GM12878 (cell line): ENCODE results near the gene NPW. TPM values are rescaled to one million over a fixed set of nuclear protein-coding genes. Genes with fewer than 3 reads are reported as not detected.

Experiments used
- ATF3 ChIP-seq: IDR thresholded peaks from 2 replicates; pipeline ENCODE4 v1.6.1; 2011; ENCODE audit warnings: low read depth, mild to moderate bottlenecking, low read length, moderate library complexity, borderline replicate concordance; ENCODE audit errors: extremely low read depth
- ESRRA ChIP-seq: IDR thresholded peaks from 2 replicates; pipeline ENCODE4 v1.6.1; 2012; ENCODE audit warnings: mild to moderate bottlenecking, low read length, improper control_type of control experiment
- EZH2 ChIP-seq: IDR thresholded peaks from 2 replicates; pipeline ENCODE4 v1.6.1; 2012; ENCODE audit warnings: low read depth, mild to moderate bottlenecking, control low read depth, inconsistent platforms, low read length, borderline replicate concordance; ENCODE audit not compliant: control insufficient read depth
- FOS ChIP-seq: IDR thresholded peaks from 3 replicates; pipeline ENCODE4 v1.6.1; 2011; ENCODE audit warnings: borderline replicate concordance; ENCODE audit not compliant: insufficient read length; ENCODE audit errors: extremely low read depth
- HCFC1 ChIP-seq: fragments of 150-350 bp; IDR thresholded peaks from 2 replicates; pipeline ENCODE4 v1.6.1; 2014; ENCODE audit warnings: low read length
- IRF4 ChIP-seq: IDR thresholded peaks from 2 replicates; pipeline ENCODE4 v1.6.1; 2011; ENCODE audit warnings: low read depth, low read length
- KAT2A ChIP-seq: conservative IDR thresholded peaks from 2 replicates; pipeline ENCODE4 v1.6.1; 2011; ENCODE audit warnings: low read depth, low read length; ENCODE audit not compliant: control insufficient read depth
- NFYA ChIP-seq: IDR thresholded peaks from 2 replicates; pipeline ENCODE4 v1.6.1; 2011; ENCODE audit warnings: low read depth, mild to moderate bottlenecking, low read length, improper control_type of control experiment, borderline replicate concordance
- NR2F1 ChIP-seq: fragments of 450-650 bp; conservative IDR thresholded peaks from 2 replicates; pipeline ENCODE4 v1.6.1; 2017; ENCODE audit warnings: mild to moderate bottlenecking
- POLR2A ChIP-seq: IDR thresholded peaks from 2 replicates; pipeline ENCODE4 v1.6.1; 2011; ENCODE audit warnings: low read depth, mild to moderate bottlenecking, low read length
- POU2F2 ChIP-seq: IDR thresholded peaks from 3 replicates; pipeline ENCODE4 v1.6.1; 2011; ENCODE audit warnings: low read depth, mild to moderate bottlenecking, low read length, borderline replicate concordance
- RB1 ChIP-seq: fragments of 450-650 bp; formaldehyde crosslinking; IDR thresholded peaks from 2 replicates; pipeline ENCODE4 v1.6.1; 2017; ENCODE audit warnings: mild to moderate bottlenecking, borderline replicate concordance
- SRF ChIP-seq, 2 experiments: IDR thresholded peaks; 2 replicates each; pipeline ENCODE4 v1.6.1; 2011; ENCODE audit warnings: low read depth in 2 of 2, low read length in 2 of 2, mild to moderate bottlenecking in 1 of 2, moderate library complexity in 1 of 2
- STAT1 ChIP-seq: fragments of 450-650 bp; conservative IDR thresholded peaks from 2 replicates; pipeline ENCODE4 v1.6.1; 2014; ENCODE audit warnings: antibody characterized with exemption, mild to moderate bottlenecking
- ZNF274 ChIP-seq: IDR thresholded peaks from one replicate; pipeline ENCODE4 v1.8.0; 2011; ENCODE audit not compliant: insufficient read length, insufficient read depth
- ZNF384 ChIP-seq: IDR thresholded peaks from 2 replicates; pipeline ENCODE4 v1.6.1; 2012; ENCODE audit warnings: low read depth, mild to moderate bottlenecking, low read length, improper control_type of control experiment, borderline replicate concordance
- polyA plus RNA-seq, 11 experiments: library from polyadenylated mRNA; depleted of rRNA in 4 of 11; unstranded in 6 of 11; stranded (reverse) in 5 of 11; fragments of >200 nt; fragmentation: Nextera tagmentation in 4 of 11; fragmentation: Illumina TruSeq in 1 of 11; extraction: Ambion mirVana in 4 of 11; extraction: Trizol in 1 of 11; gene quantifications; 1 replicate in 1 of 11; 2 replicates in 10 of 11; pipeline versions ENCODE4 v1.2.1 to v1.2.3, GENCODE V29; 2011 to 2016; ENCODE audit warnings: inconsistent platforms in 2 of 11, missing spikeins in 2 of 11, low read depth in 1 of 11
- total RNA-seq, 4 experiments: library from RNA; depleted of rRNA in 3 of 4; stranded (reverse); fragments of >200 nt in 3 of 4; fragmentation: Illumina TruSeq in 1 of 4; extraction: Trizol in 1 of 4; gene quantifications; 2 replicates each; pipeline versions ENCODE4 v1.2.1 to v1.2.3, GENCODE V29; 2013 to 2021

Gene NPW
- total and polyA plus RNA-seq, 10 of the 15 experiments (the other 5 are each of a cell fraction or from before 2014, with no cell fraction given) = 0.23 to 2.5 (median 0.98) TPM; not detected in 4

- TF ChIP-seq POU2F2 (0 out of 3 replicates have a peak, but pooled peaks have one; percentile 32), POLR2A (peak; percentile 16), NFYA (no peak), NR2F1 (peak; percentile 66; the same call in 1 of the 2 replicates), EZH2 (no peak), RB1 (peak; percentile 40; the same call in 1 of the 2 replicates), ESRRA (peak; percentile 51; the same call in 1 of the 2 replicates), HCFC1 (no peak), FOS (no peak), STAT1 (no peak), ATF3 (no peak), SRF (IDR thresholded peaks at IDR 0.05; ENCODE audit: low read depth in 2 of 2, low read length in 2 of 2) (no peak), KAT2A (no peak), ZNF384 (no peak), IRF4 (no peak), ZNF274 (no peak)
Observed at GRCh38 chr16:2003827-2004641, 15.6 kb upstream of the NPW start (continued).
